Large intestine (tissue), 3 donors: ENCODE results near the gene GPR45. TPM values are rescaled to one million over a fixed set of nuclear protein-coding genes. Genes with fewer than 3 reads are reported as not detected.

Experiments
- DNase-seq, 2 donors: peaks; one replicate each; pipeline versions ENCODE4 v3.0.0 to v3.0.0-alpha.2; 2013
- H3K27ac ChIP-seq: one replicate; pipeline ENCODE4 v1.5.1; 2013; ENCODE audit warnings: low read length
- H3K27me3 ChIP-seq: 2 replicates; pipeline ENCODE4 v1.6.1; 2013; ENCODE audit warnings: low read length; ENCODE audit not compliant: control insufficient read depth, insufficient read depth
- H3K36me3 ChIP-seq: 2 replicates; pipeline ENCODE4 v1.6.1; 2013; ENCODE audit warnings: low read length; ENCODE audit not compliant: control insufficient read depth, insufficient read depth
- H3K4me1 ChIP-seq: one replicate; pipeline ENCODE4 v1.6.1; 2013; ENCODE audit warnings: low read length; ENCODE audit not compliant: control insufficient read depth, insufficient read depth
- H3K4me3 ChIP-seq: one replicate; pipeline ENCODE4 v1.5.1; 2013; ENCODE audit warnings: low read length
- H3K9me3 ChIP-seq: one replicate; pipeline ENCODE4 v1.6.1; 2013; ENCODE audit warnings: mild to moderate bottlenecking, low read depth, low read length, moderate library complexity; ENCODE audit not compliant: control insufficient read depth
- WGBS: methylation state at CpG from one replicate; pipeline ENCODE4 v1.1.5; 2013; ENCODE audit warnings: low lambda C conversion rate; ENCODE audit not compliant: insufficient coverage; 5-methylcytosine and 5-hydroxymethylcytosine counted together
- polyA plus RNA-seq: library from polyadenylated mRNA; unstranded; fragments of 120-200 nt; gene quantifications from one replicate; pipeline ENCODE4 v1.2.1, GENCODE V29; 2013

GPR45 gene
- polyA plus RNA-seq, 1 donor = 0.09 TPM

DNA sequence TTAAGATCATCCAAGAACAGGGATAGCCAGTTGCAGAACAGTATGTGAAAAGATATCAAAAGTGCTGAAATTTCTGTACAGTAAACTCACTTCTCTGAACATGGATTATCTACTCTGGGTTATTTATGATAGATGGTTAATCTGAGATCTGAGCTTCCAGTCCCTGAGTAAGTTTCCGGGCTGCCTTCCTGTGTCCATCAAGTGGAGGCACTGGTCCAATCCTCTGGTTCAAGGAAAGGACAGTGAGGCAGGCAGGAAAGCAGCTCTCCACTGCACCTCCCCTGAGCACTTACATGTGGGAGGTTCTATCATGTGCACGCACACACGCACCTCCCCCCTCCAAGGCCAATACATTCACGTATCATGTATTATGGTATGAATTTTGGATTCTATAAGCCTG is 32.5 kb downstream of the GPR45 start:
- H3K4me3 ChIP-seq = no peak overlapping the region
- no peaks in the 10 kb centered on the region for H3K4me1 ChIP-seq
- no peak overlapping the region for H3K27ac ChIP-seq
- DNase-seq = no peak
- no peaks in the 10 kb centered on the region for H3K9me3 ChIP-seq
- H3K27me3 ChIP-seq = no peaks in the 10 kb centered on the region
- peaks cover 85% of the 10 kb centered on the region for H3K36me3 ChIP-seq
- WGBS = no CpG with 5 or more reads among the region's 4 CpGs

DNA sequence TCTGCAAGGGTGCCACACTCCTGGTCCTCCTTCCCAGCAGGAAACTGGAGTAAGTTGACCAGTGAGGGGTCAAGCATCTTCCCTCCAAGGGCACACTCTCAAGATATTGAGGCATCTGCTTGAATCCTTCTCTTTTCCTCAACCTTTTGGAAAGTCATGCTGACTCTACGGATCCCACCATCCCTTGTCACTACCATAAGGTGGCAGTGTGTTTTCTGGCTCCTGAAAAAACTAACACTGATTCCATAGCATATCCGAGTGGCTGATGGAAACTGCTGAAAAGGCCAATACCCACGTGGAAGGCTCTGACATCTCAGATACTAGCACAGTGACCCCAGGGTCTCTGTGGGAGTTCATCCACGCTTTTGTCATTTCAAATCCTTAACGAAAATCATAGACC is 37.1 kb downstream of the GPR45 start:
- Histone ChIP-seq H3K4me3 (no peak overlapping the region), H3K9me3 (no peaks in the 10 kb centered on the region), H3K4me1 (no peaks in the 10 kb centered on the region), H3K27me3 (no peaks in the 10 kb centered on the region), H3K36me3 (peaks cover 75% of the 10 kb centered on the region), H3K27ac (no peak overlapping the region)
- DNase-seq = no peak
- no CpG with 5 or more reads among the region's 5 CpGs for WGBS

DNA sequence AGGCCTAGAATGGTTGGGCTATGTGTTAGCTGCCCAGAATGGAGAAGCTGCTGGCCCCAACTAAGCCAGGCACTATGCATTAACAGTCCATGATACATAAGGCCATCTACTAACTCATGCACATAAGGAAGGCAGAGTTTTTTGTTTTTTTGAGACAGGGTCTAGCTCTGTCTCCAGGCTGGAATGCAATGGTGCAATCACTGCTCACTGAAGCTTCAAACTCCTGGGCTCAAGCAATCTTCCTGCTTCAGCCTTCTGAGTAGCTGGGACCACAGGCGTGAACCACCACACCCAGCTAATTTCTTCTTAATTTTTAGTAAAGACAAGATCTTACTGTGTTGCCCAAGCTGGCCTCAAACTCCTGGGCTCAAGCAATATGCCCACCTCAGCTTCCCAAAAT is 37.6 kb downstream of the GPR45 start:
- no peak overlapping the region for H3K27ac ChIP-seq
- H3K4me3 ChIP-seq = no peak overlapping the region
- H3K36me3 ChIP-seq = peaks cover 78% of the 10 kb centered on the region
- H3K9me3 ChIP-seq = no peaks in the 10 kb centered on the region
- no CpG with 5 or more reads among the region's 1 CpG for WGBS
- DNase-seq = no peak
- no peaks in the 10 kb centered on the region for H3K4me1 ChIP-seq
- H3K27me3 ChIP-seq = no peaks in the 10 kb centered on the region

DNA sequence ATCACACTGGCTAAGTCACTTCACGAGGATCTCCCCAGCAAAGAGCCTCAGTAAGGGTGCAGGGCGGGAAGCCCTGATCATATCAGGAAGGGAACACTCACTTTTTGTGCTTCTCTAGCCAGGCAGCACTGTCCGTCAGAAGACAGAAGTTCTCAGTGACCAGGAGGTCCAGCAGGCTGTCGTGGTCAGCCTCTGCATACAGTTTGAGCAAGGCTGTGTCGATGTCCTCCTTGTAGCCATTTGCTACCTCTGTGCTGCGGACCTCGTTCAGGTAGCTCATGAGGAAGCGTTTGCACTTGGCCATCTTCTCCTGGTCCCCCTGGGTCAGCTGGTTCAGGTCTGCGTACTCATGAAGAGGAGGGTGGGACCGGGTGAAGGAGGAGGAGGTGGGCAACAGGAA is 38.7 kb downstream of the GPR45 start:
- no CpG with 5 or more reads among the region's 10 CpGs for WGBS
- H3K27ac ChIP-seq = no peak overlapping the region
- peaks cover 78% of the 10 kb centered on the region for H3K36me3 ChIP-seq
- H3K4me1 ChIP-seq = no peaks in the 10 kb centered on the region
- DNase-seq = no peak
- H3K4me3 ChIP-seq = no peak overlapping the region
- H3K9me3 ChIP-seq = no peaks in the 10 kb centered on the region
- H3K27me3 ChIP-seq = no peaks in the 10 kb centered on the region

DNA sequence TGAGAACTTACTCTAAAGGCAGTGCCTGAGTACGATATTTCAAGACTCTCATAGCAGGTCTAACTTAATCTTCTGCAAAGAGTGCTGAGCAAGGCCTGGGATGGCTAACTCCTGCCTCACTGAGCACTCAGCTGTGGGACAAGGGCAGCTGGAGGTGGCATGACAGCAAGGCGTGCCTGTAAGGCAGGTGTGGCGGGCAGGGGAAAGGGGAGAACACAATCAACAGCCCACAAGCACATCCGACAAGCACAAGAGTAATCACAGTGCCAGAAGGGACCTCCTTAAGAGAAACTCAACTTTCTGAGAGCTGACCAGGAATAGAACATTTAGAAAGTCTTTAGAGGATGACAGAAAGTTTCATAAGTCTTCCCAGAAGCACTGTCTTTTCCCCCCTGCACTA is 42.0 kb downstream of the GPR45 start:
- no CpG with 5 or more reads among the region's 4 CpGs for WGBS
- Histone ChIP-seq H3K36me3 (peaks cover 71% of the 10 kb centered on the region), H3K4me3 (no peak overlapping the region)

DNA sequence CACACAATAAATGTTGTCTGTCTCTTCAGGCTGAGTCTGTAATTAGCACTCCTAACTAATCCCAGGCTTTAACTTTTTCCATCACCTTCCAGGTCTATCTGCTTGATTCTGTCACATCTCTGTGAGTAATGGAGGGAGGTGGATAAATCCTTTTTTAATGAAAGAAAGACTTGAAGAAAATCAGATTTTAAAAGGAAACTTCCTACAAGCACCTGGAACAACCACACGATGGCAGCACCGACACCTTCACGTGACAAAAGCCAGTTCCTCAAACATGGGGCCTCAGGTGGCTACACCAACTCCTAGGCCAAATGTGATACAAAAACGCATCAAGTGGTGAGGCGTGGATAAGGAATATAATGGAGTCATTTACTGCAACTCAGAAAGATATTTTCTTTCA is 46.1 kb downstream of the GPR45 start:
- Histone ChIP-seq H3K36me3 (peaks cover 72% of the 10 kb centered on the region), H3K27ac (no peak overlapping the region), H3K4me3 (no peak overlapping the region), H3K4me1 (no peaks in the 10 kb centered on the region), H3K27me3 (no peaks in the 10 kb centered on the region), H3K9me3 (no peaks in the 10 kb centered on the region)
- DNase-seq = peak in 1 of 2 donors; percentile 7
- WGBS = no CpG with 5 or more reads among the region's 5 CpGs

More for the DNA sequence above, 42.0 kb downstream of the GPR45 start:
- no peak for DNase-seq
- H3K4me1 ChIP-seq = no peaks in the 10 kb centered on the region
- no peaks in the 10 kb centered on the region for H3K9me3 ChIP-seq
- H3K27me3 ChIP-seq = no peaks in the 10 kb centered on the region
- no peak overlapping the region for H3K27ac ChIP-seq

DNA sequence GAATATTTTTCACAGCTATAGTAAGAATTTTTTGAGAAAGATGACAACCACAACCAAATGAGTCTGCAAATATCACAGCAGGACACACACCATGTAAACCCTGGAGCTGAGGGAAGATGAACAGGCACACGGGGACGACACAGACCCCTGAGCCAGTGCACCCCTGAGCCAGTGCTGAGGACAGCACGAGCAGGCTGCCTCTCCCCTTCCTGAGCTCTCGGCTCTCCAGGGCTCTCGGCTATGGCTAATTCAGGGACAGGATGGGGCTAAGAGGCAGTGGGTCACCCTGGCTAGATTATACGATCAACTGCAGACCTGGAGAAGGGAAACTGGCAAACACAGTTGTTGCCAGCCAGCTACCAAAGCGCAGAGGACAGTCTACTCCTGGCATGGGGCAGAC is 46.6 kb downstream of the GPR45 start:
- Histone ChIP-seq H3K27me3 (no peaks in the 10 kb centered on the region), H3K36me3 (peaks cover 73% of the 10 kb centered on the region), H3K27ac (no peak overlapping the region), H3K4me1 (no peaks in the 10 kb centered on the region), H3K4me3 (no peak overlapping the region), H3K9me3 (no peaks in the 10 kb centered on the region)
- DNase-seq = no peak
- WGBS = no CpG with 5 or more reads among the region's 7 CpGs

DNA sequence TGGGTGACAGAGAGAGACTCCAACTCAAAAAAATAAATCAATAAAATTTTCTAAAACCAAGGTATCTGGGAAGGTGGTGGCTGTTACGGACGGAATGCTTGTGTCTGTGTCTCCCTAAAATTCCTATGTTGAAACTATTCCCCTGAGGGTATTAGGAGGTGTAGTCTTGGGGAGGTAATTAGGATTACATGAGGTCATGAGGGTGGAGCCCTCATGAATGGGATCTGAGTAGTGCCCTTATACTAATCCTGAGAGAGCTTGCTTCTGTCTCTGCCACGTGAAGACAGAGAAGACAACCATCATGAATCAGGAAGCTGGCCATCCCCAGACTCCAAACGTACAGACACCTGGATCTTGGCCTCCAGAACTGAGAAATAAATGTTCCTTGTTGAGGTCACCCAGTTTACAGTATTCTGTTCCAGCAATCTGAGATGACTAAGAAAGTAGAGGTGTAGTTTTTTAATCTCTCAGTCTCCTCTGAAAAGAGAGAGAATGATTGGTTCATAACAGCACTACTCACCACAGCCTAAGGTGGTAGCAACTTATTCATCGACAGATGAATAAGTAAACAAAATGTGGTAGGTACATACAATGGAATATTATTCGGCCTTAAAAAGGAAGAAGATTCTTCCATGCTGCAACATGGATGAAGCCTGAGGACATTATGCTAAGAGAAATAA is 49.6 kb downstream of the GPR45 start:
- Histone ChIP-seq H3K4me3 (no peak overlapping the region), H3K27ac (no peak overlapping the region), H3K27me3 (no peaks in the 10 kb centered on the region), H3K4me1 (no peaks in the 10 kb centered on the region), H3K36me3 (peaks cover 60% of the 10 kb centered on the region), H3K9me3 (no peaks in the 10 kb centered on the region)
- 100% methylated on average over 1 of the region's 6 CpGs for WGBS
- DNase-seq = no peak

DNA sequence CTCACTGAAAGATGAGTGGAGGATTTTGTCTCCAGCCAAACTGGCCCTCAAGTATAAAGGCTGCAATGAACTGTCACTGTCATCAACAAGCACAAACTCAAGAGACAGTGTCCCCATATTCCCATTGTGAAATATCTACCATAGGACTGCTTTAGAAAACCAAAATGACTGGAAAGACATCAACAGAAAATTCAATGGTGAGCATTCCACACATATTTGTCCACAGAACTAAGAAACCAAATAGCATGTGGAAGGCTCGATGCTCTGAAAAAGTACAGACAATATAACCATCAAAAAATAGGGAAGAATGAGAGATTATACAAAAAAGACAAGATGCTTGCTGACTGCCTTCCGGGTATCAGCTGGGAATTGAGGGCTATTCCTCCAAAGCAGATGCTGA is 50.4 kb downstream of the GPR45 start:
- no peaks in the 10 kb centered on the region for H3K27me3 ChIP-seq
- no peak overlapping the region for H3K27ac ChIP-seq
- DNase-seq = no peak
- no peak overlapping the region for H3K4me3 ChIP-seq
- no peaks in the 10 kb centered on the region for H3K9me3 ChIP-seq
- WGBS = 86% methylated on average over 1 of the region's 2 CpGs
- peaks cover 57% of the 10 kb centered on the region for H3K36me3 ChIP-seq
- H3K4me1 ChIP-seq = no peaks in the 10 kb centered on the region
